Occipital lobe (tissue), 3 donors: ENCODE results near the gene PLEKHA8. TPM values are rescaled to one million over a fixed set of nuclear protein-coding genes. Genes with fewer than 3 reads are reported as not detected.

ENCODE experiments used
- DNase-seq: peaks from one replicate; lab custom pipeline; 2025; lab: John Stamatoyannopoulos, UW
- small RNA-seq: library from RNA; depleted of rRNA; stranded (forward); fragments of <200 nt; gene quantifications from one replicate; pipeline ENCODE3, GENCODE V24; 2014
- total RNA-seq: library from RNA; depleted of rRNA; stranded (reverse); fragments of >200 nt; gene quantifications from one replicate; pipeline ENCODE4 v1.2.3, GENCODE V29; 2014

The PLEKHA8 gene
- total RNA-seq, 1 donor from 2014 or later = 34.8 TPM

- no peak for DNase-seq
Measured at GRCh38 chr7:30166841-30167235, 138.6 kb downstream of the PLEKHA8 start.

GRCh38 chr7:30167901-30168300 is 139.7 kb downstream of the PLEKHA8 start:
- no peak for DNase-seq

- DNase-seq = no peak
Measured at GRCh38 chr7:30168835-30169573, 140.8 kb downstream of the PLEKHA8 start.

- DNase-seq = no peak
Measured at GRCh38 chr7:30169579-30169978, 141.4 kb downstream of the PLEKHA8 start.

- DNase-seq = no peak
Measured at GRCh38 chr7:30170476-30171205, 142.4 kb downstream of the PLEKHA8 start.

- DNase-seq = no peak
Measured at GRCh38 chr7:30171766-30172447, 143.7 kb downstream of the PLEKHA8 start.

GRCh38 chr7:30172451-30172850 is 144.2 kb downstream of the PLEKHA8 start:
- no peak for DNase-seq

- DNase-seq = peak; percentile 89
Measured at GRCh38 chr7:30173058-30173897, 145.1 kb downstream of the PLEKHA8 start.

GRCh38 chr7:30175180-30175579 is 147.0 kb downstream of the PLEKHA8 start:
- no peak for DNase-seq

- no peak for DNase-seq
Measured at GRCh38 chr7:30175636-30176147, 147.5 kb downstream of the PLEKHA8 start.

GRCh38 chr7:30176463-30177109 is 148.4 kb downstream of the PLEKHA8 start:
- DNase-seq = no peak

- no peak for DNase-seq
Measured at GRCh38 chr7:30177186-30177585, 149.0 kb downstream of the PLEKHA8 start.

- no peak for DNase-seq
Measured at GRCh38 chr7:30177965-30178364, 149.8 kb downstream of the PLEKHA8 start.

- no peak for DNase-seq
Measured at GRCh38 chr7:30178748-30179436, 150.7 kb downstream of the PLEKHA8 start.

Small RNA genes lying within 50 kb of the gene (small RNA-seq; reads per million reads assigned to genes)
- not detected for gene RPS27P16

Other genes with a start within 250 kb of the PLEKHA8 start
- 5.6 TPM for gene WIPF3, start 221.9 kb upstream of the PLEKHA8 start, total RNA-seq
- gene SCRN1, start 38.6 kb upstream of the PLEKHA8 start, total RNA-seq = 129 TPM
- gene FKBP14, start 1.7 kb upstream of the PLEKHA8 start, total RNA-seq = 6.1 TPM
- 388 TPM for gene MTURN, start 106.6 kb downstream of the PLEKHA8 start, total RNA-seq